ENCODE results near the gene PLCB2.

- TF ChIP-seq GATA2 (IDR thresholded peaks at IDR 0.05; ENCODE audit: low read depth, low read length) (no peak), GATA3 (IDR thresholded peaks at IDR 0.05; ENCODE audit: low read depth, low read length) (no peak)
These were observed 49.2 kb downstream of the PLCB2 start for GRCh38 chr15:40258544-40258943.

Data from SH-SY5Y (cell line).